A204.1 (cell line): ENCODE data around the gene ATP1A4.
"Not testable (repeated sequence)": the region's sequence is repeated elsewhere in the genome, so short reads cannot be mapped to it uniquely, and the experiment has no call there.

Experiments used
- FAIRE-seq: peaks from 2 replicates; lab custom pipeline; 2012; peaks lifted over from hg19 to GRCh38; lab: Jason Lieb, UNC

The ATP1A4 gene

GRCh38 chr1:160151303-160151702 lies at the start of gene ATP1A4:
Gene ATP1A4 (plus strand): TSS chr1:160151603. CDS start chr1:160152041, 438 bp downstream.
- FAIRE-seq = no peak

GRCh38 chr1:160101717-160102522 lies 49.5 kb upstream of the ATP1A4 start:
- FAIRE-seq = no peak

GRCh38 chr1:160103658-160104408 lies 47.6 kb upstream of the ATP1A4 start:
- no peak for FAIRE-seq

GRCh38 chr1:160104486-160104885 lies 46.9 kb upstream of the ATP1A4 start:
- no peak for FAIRE-seq

GRCh38 chr1:160105155-160105554 lies 46.2 kb upstream of the ATP1A4 start:
- no peak for FAIRE-seq

- FAIRE-seq = no peak
These were observed 43.9 kb upstream of the ATP1A4 start for GRCh38 chr1:160107512-160107911.

GRCh38 chr1:160108888-160109662 lies 42.3 kb upstream of the ATP1A4 start:
- no peak for FAIRE-seq

GRCh38 chr1:160109686-160110085 lies 41.7 kb upstream of the ATP1A4 start:
- FAIRE-seq = no peak

GRCh38 chr1:160111462-160111861 lies 39.9 kb upstream of the ATP1A4 start:
- not testable (repeated sequence) for FAIRE-seq

- no peak for FAIRE-seq
These were observed 39.0 kb upstream of the ATP1A4 start for GRCh38 chr1:160112357-160112756.

- no peak for FAIRE-seq
These were observed 38.0 kb upstream of the ATP1A4 start for GRCh38 chr1:160113407-160113806.

GRCh38 chr1:160114085-160114484 lies 37.3 kb upstream of the ATP1A4 start:
- no peak for FAIRE-seq

- FAIRE-seq = no peak
These were observed 35.7 kb upstream of the ATP1A4 start, which contains the start of gene ATP1A2 for GRCh38 chr1:160115545-160116282. Gene ATP1A2 (plus strand): TSS chr1:160115759. CDS start chr1:160115862, 103 bp downstream.

GRCh38 chr1:160116283-160117147 lies 34.9 kb upstream of the ATP1A4 start:
- no peak for FAIRE-seq

GRCh38 chr1:160117300-160117699 lies 34.1 kb upstream of the ATP1A4 start:
- FAIRE-seq = no peak

- FAIRE-seq = no peak
These were observed 33.7 kb upstream of the ATP1A4 start for GRCh38 chr1:160117709-160118183.

- FAIRE-seq = no peak
These were observed 32.5 kb upstream of the ATP1A4 start for GRCh38 chr1:160118928-160119327.

GRCh38 chr1:160120797-160121196 lies 30.6 kb upstream of the ATP1A4 start:
- no peak for FAIRE-seq

GRCh38 chr1:160121388-160121787 lies 30.0 kb upstream of the ATP1A4 start:
- FAIRE-seq = no peak

- no peak for FAIRE-seq
These were observed 28.4 kb upstream of the ATP1A4 start for GRCh38 chr1:160122978-160123495.
